K562 (cell line): Measurements from ENCODE around the gene ZNF629. TPM values are rescaled to one million over a fixed set of nuclear protein-coding genes. Genes with fewer than 3 reads are reported as not detected.

Source experiments
- C11orf30 ChIP-seq: fragments of 450-650 bp; IDR thresholded peaks from 2 replicates; pipeline ENCODE4 v1.6.1; 2016; ENCODE audit warnings: low read depth, mild to moderate bottlenecking
- CBX8 ChIP-seq: fragments of 200-600 bp; sonication (generic); IDR thresholded peaks from 2 replicates; pipeline ENCODE4 v1.6.1; 2012; ENCODE audit warnings: borderline replicate concordance, mixed run types, low read depth, mild to moderate bottlenecking, moderate library complexity, mixed read lengths, low read length, control low read depth, inconsistent platforms; ENCODE audit not compliant: poor library complexity, severe bottlenecking; ENCODE audit errors: extremely low read depth
- EP400 ChIP-seq: fragments of 450-650 bp; IDR thresholded peaks from 2 replicates; pipeline ENCODE4 v1.6.1; 2017; ENCODE audit warnings: antibody characterized with exemption, mild to moderate bottlenecking, moderate library complexity
- FOS ChIP-seq: IDR thresholded peaks from 3 replicates; pipeline ENCODE4 v1.6.1; 2011; ENCODE audit not compliant: insufficient read length; ENCODE audit errors: extremely low read depth
- MAX ChIP-seq: sonication (generic); formaldehyde crosslinking; IDR thresholded peaks from 2 replicates; pipeline ENCODE4 v1.9.0; 2022; ENCODE audit warnings: mild to moderate bottlenecking, missing genetic modification reagents
- MAZ ChIP-seq, 2 experiments: fragments of 450-650 bp in 1 of 2; sonication (generic) in 1 of 2; formaldehyde crosslinking; IDR thresholded peaks in 1 of 2; conservative IDR thresholded peaks in 1 of 2; 2 replicates each; pipeline versions ENCODE4 v1.4.0 to v1.5.0; 2020; ENCODE audit warnings: mild to moderate bottlenecking in 1 of 2, missing genetic modification reagents in 1 of 2
- MEIS2 ChIP-seq: fragments of 450-650 bp; IDR thresholded peaks from 2 replicates; pipeline ENCODE4 v1.6.1; 2014; ENCODE audit warnings: mild to moderate bottlenecking; ENCODE audit not compliant: partially characterized antibody
- NFYB ChIP-seq: IDR thresholded peaks from 2 replicates; pipeline ENCODE4 v1.6.1; 2011; ENCODE audit warnings: mild to moderate bottlenecking, moderate library complexity; ENCODE audit not compliant: insufficient read length; ENCODE audit errors: extremely low read depth
- NRF1 ChIP-seq, 2 experiments: fragments of 450-650 bp; IDR thresholded peaks in 1 of 2; conservative IDR thresholded peaks in 1 of 2; 2 replicates each; pipeline ENCODE4 v1.6.1; 2014; ENCODE audit warnings: mild to moderate bottlenecking in 2 of 2
- RB1 ChIP-seq: fragments of 450-650 bp; IDR thresholded peaks from 2 replicates; pipeline ENCODE4 v1.6.1; 2017; ENCODE audit warnings: low read depth, mild to moderate bottlenecking
- SRF ChIP-seq, 2 experiments: fragments of 250-450, 450-650 bp in 1 of 2; sonication (Bioruptor Pico) in 1 of 2; sonication (generic) in 1 of 2; formaldehyde crosslinking; IDR thresholded peaks; 2 replicates each; pipeline versions ENCODE4 v1.5.0 to v1.5.1; 2020 to 2022; ENCODE audit warnings: mild to moderate bottlenecking in 1 of 2, missing genetic modification reagents in 1 of 2
- TAF7 ChIP-seq: fragments of 450-650 bp; IDR thresholded peaks from 2 replicates; pipeline ENCODE4 v1.6.1; 2016; ENCODE audit warnings: missing genetic modification characterization, missing compliant biosample characterization
- ZBTB40 ChIP-seq, 2 experiments: fragments of 450-650 bp in 1 of 2; sonication (generic) in 1 of 2; formaldehyde crosslinking in 1 of 2; IDR thresholded peaks; 2 replicates each; pipeline versions ENCODE4 v1.7.1 to v1.9.0; 2016 to 2022; ENCODE audit warnings: inconsistent platforms in 1 of 2, mild to moderate bottlenecking in 1 of 2, missing genetic modification reagents in 1 of 2
- ZNF263 ChIP-seq: sonication (generic); formaldehyde crosslinking; IDR thresholded peaks from 2 replicates; pipeline ENCODE4 v1.8.0; 2022; ENCODE audit warnings: mild to moderate bottlenecking, missing genetic modification reagents, borderline replicate concordance
- ZNF695 ChIP-seq: fragments of 450-650 bp; formaldehyde crosslinking; IDR thresholded peaks from 2 replicates; pipeline ENCODE4 v1.4.0; 2020; ENCODE audit warnings: mild to moderate bottlenecking, moderate library complexity
- ZNF707 ChIP-seq: fragments of 250-450 bp; sonication (Bioruptor Pico); conservative IDR thresholded peaks from 2 replicates; pipeline ENCODE4 v1.8.0; 2022; ENCODE audit warnings: inconsistent platforms, mild to moderate bottlenecking, moderate library complexity
- polyA plus RNA-seq, 8 experiments: library from polyadenylated mRNA; depleted of rRNA in 4 of 8; stranded (reverse) in 5 of 8; unstranded in 3 of 8; fragments of >200 nt; fragmentation: Nextera tagmentation in 2 of 8; fragmentation: Illumina TruSeq in 1 of 8; extraction: Ambion mirVana in 2 of 8; extraction: Trizol in 1 of 8; gene quantifications; 2 replicates each; pipeline versions ENCODE4 v1.2.1 to v1.2.3, GENCODE V29; 2011 to 2014; ENCODE audit warnings: inconsistent platforms in 1 of 8, missing spikeins in 1 of 8
- total RNA-seq, 7 experiments: library from RNA; depleted of rRNA in 6 of 7; stranded (reverse); fragments of >200 nt in 6 of 7; fragmentation: Illumina TruSeq in 2 of 7; extraction: Trizol in 2 of 7; gene quantifications; 2 replicates each; pipeline versions ENCODE4 v1.2.1 to v1.2.3, GENCODE V29; 2011 to 2021; ENCODE audit warnings: low replicate concordance in 1 of 7

ZNF629 gene
- total and polyA plus RNA-seq, 9 of the 15 experiments (the other 6 are each of a cell fraction or from before 2014, with no cell fraction given): 0.44 to 18.8 (median 7.4) TPM

GRCh38 chr16:30761928-30762902 lies 24.8 kb downstream of the ZNF629 start, which contains the start of the genes CFAP119 and RNF40 (continued):
- TF ChIP-seq CBX8 (no peak), TAF7 (tag) (peak; percentile 86), RB1 (peak; percentile 17; the same call in 1 of the 2 replicates), ZNF707 (CRISPR knock-in tag) (no peak), EP400 (peak; percentile 72; the same call in 1 of the 2 replicates), ZBTB40 (IDR thresholded peaks at IDR 0.05) (0 out of 2 replicates have a peak, but pooled peaks have one; percentile 10), ZBTB40 (CRISPR knock-in tag; IDR thresholded peaks at IDR 0.05) (no peak), FOS (peak; percentile 28), MAZ (CRISPR knock-in tag; conservative IDR thresholded peaks at IDR 0.05 in 1 of 2, IDR thresholded peaks at IDR 0.05 in 1 of 2) (peak; percentile 45 to 70; a peak in 3 of 4 replicates), NFYB (peak; percentile 2), MEIS2 (peak; percentile 70), ZNF695 (no peak), C11orf30 (peak; percentile 89), ZNF263 (CRISPR knock-in tag) (peak; percentile 14; the same call in 1 of the 2 replicates), NRF1 (conservative IDR thresholded peaks at IDR 0.05 in 1 of 2, IDR thresholded peaks at IDR 0.05 in 1 of 2) (peak; percentile 94 to 95), MAX (CRISPR knock-in tag) (peak; percentile 40), SRF (CRISPR knock-in tag; IDR thresholded peaks at IDR 0.05) (no peak)
